HCT116 (cell line): Measurements from ENCODE around the gene TM9SF4. TPM values are rescaled to one million over a fixed set of nuclear protein-coding genes. Genes with fewer than 3 reads are reported as not detected.
"Not testable (repeated sequence)": the region's sequence is repeated elsewhere in the genome, so short reads cannot be mapped to it uniquely, and the experiment has no call there.

ENCODE experiments used
- ATAC-seq: fragments of 200-7000 bp; cut with Tn5 transposase; 2 replicates; pipeline ENCODE4 v1.9.1; 2020; ENCODE audit warnings: mild to moderate bottlenecking, moderate library complexity
- BruUV-seq: library from RNA; stranded (reverse); fragments of 400-500 nt; replicated peaks from 2 replicates; lab custom pipeline; 2021; lab: Mats Ljungman, UMichigan
- CTCF ChIA-PET: fragments of 300-600 bp; sonication (Branson Sonifier 250); formaldehyde crosslinking; loops from one replicate; lab custom pipeline; 2021; ENCODE audit warnings: antibody characterized with exemption; lab: Charles Lee
- POLR2A ChIA-PET: fragments of 300-600, 350-600 bp; sonication (Branson Sonifier 250); formaldehyde crosslinking; loops from one replicate; lab custom pipeline; 2021; ENCODE audit warnings: antibody characterized with exemption; lab: Charles Lee
- RAD21 ChIA-PET, 2 experiments: fragments of 300-600 bp; sonication (Branson Sonifier 250); formaldehyde crosslinking; loops; one replicate each; lab custom pipeline; 2023; ENCODE audit warnings: low total read pairs in 2 of 2; ENCODE audit not compliant: uncharacterized antibody in 2 of 2, unreplicated experiment in 2 of 2, low non-redundant PET in 1 of 2; lab: Charles Lee
- DNase-seq: peaks from one replicate; pipeline ENCODE4 v3.0.0-alpha.2; 2010; ENCODE audit warnings: low read depth, low spot score
- H2AFZ ChIP-seq: fragments of 200-600 bp; shearing (Covaris generic), sonication (generic); 2 replicates; pipeline ENCODE4 v1.6.1; 2017; ENCODE audit warnings: low read depth, mixed run types, mixed read lengths, antibody characterized with exemption, low read length; ENCODE audit not compliant: poor library complexity, severe bottlenecking
- H3K27ac ChIP-seq: 2 replicates; pipeline ENCODE4 v1.5.1; 2012; ENCODE audit warnings: low read depth, low read length
- H3K27me3 ChIP-seq: fragments of 200-600 bp; sonication (generic); 2 replicates; pipeline ENCODE4 v1.6.1; 2016; ENCODE audit warnings: mixed run types, low read length, mixed read lengths; ENCODE audit not compliant: insufficient read depth
- H3K36me3 ChIP-seq, 2 experiments: fragments of 200-500 bp in 1 of 2; fragments of 200-600 bp in 1 of 2; sonication (Bioruptor generic) in 1 of 2; sonication (generic) in 1 of 2; 2 replicates each; pipeline versions ENCODE4 v1.5.1 to v1.6.1; 2014 to 2016; ENCODE audit warnings: low read length in 2 of 2, inconsistent platforms in 1 of 2, mixed read lengths in 1 of 2, mixed run types in 1 of 2; ENCODE audit not compliant: insufficient read depth in 2 of 2, control insufficient read depth in 1 of 2
- H3K4me1 ChIP-seq, 2 experiments: fragments of 200-600 bp in 1 of 2; sonication (generic) in 1 of 2; 2 replicates each; pipeline versions ENCODE4 v1.5.1 to v1.6.1; 2012 to 2017; ENCODE audit warnings: low read length in 2 of 2, inconsistent platforms in 1 of 2, mild to moderate bottlenecking in 1 of 2, mixed read lengths in 1 of 2, mixed run types in 1 of 2, moderate library complexity in 1 of 2; ENCODE audit not compliant: insufficient read depth in 2 of 2, control insufficient read depth in 1 of 2
- H3K4me2 ChIP-seq: fragments of 200-600 bp; sonication (generic); 2 replicates; pipeline ENCODE4 v1.6.1; 2017; ENCODE audit warnings: mixed run types, low read length, mixed read lengths
- H3K4me3 ChIP-seq, 2 experiments: fragments of 200-600 bp in 1 of 2; sonication (generic) in 1 of 2; replicated peaks in 1 of 2; 2 replicates each; pipeline ENCODE4 v1.5.1; 2011 to 2016; ENCODE audit warnings: low read length in 2 of 2, control low read depth in 1 of 2, low read depth in 1 of 2, mild to moderate bottlenecking in 1 of 2, mixed read lengths in 1 of 2, mixed run types in 1 of 2
- H3K79me2 ChIP-seq: fragments of 200-600 bp; sonication (generic); 2 replicates; pipeline ENCODE4 v1.6.1; 2017; ENCODE audit warnings: mild to moderate bottlenecking, mixed run types, low read length, moderate library complexity, mixed read lengths; ENCODE audit not compliant: insufficient read depth
- H3K9ac ChIP-seq: fragments of 200-600 bp; sonication (generic); 2 replicates; pipeline ENCODE4 v1.6.1; 2016; ENCODE audit warnings: low read length, mixed read lengths
- H3K9me2 ChIP-seq: fragments of 200-600 bp; sonication (generic), shearing (Covaris generic); 2 replicates; pipeline ENCODE4 v1.6.1; 2017; ENCODE audit warnings: mixed run types, mild to moderate bottlenecking, moderate library complexity; ENCODE audit not compliant: insufficient read depth
- H3K9me3 ChIP-seq, 2 experiments: fragments of 200-500 bp in 1 of 2; fragments of 200-600 bp in 1 of 2; sonication (Bioruptor generic) in 1 of 2; sonication (generic) in 1 of 2; 2 replicates each; pipeline ENCODE4 v1.6.1; 2014 to 2017; ENCODE audit warnings: low read length in 2 of 2, mixed read lengths in 2 of 2, inconsistent platforms in 1 of 2, low read depth in 1 of 2, mild to moderate bottlenecking in 1 of 2, mixed run types in 1 of 2, moderate library complexity in 1 of 2; ENCODE audit not compliant: control insufficient read depth in 1 of 2, insufficient read depth in 1 of 2
- H4K20me1 ChIP-seq: fragments of 200-600 bp; sonication (generic), shearing (Covaris generic); 2 replicates; pipeline ENCODE4 v1.6.1; 2017; ENCODE audit warnings: mixed run types, mild to moderate bottlenecking, moderate library complexity; ENCODE audit not compliant: insufficient read depth
- EGR1 ChIP-seq: IDR thresholded peaks from 2 replicates; pipeline ENCODE4 v1.6.1; 2012; ENCODE audit warnings: low read depth
- MAX ChIP-seq: IDR thresholded peaks from 2 replicates; pipeline ENCODE4 v1.6.1; 2012
- ZNF274 ChIP-seq: fragments of 200-500 bp; sonication (Bioruptor generic); IDR thresholded peaks from 2 replicates; pipeline ENCODE4 v1.6.1; 2014; ENCODE audit warnings: mild to moderate bottlenecking, low read depth, low read length, inconsistent platforms
- intact Hi-C: fragments of 100-400 bp; cut with micrococcal nuclease; formaldehyde crosslinking; loops from 2 replicates; pipeline ENCODE4 v1.10.0; 2022
- total RNA-seq: library from RNA; stranded (reverse); gene quantifications from one replicate; pipeline ENCODE4 v1.2.1, GENCODE V29; 2021; ENCODE audit not compliant: unreplicated experiment

The TM9SF4 gene
- total RNA-seq, 1 experiment from 2014 or later: 51.2 TPM

- Histone ChIP-seq H3K4me3 (no peak overlapping the region), H3K4me1 (no peaks in the 10 kb centered on the region), H3K36me3 (peaks cover 6 to 7% of the 10 kb centered on the region in 2 experiments; a peak in 2 of 4 replicates), H3K27ac (no peak overlapping the region), H3K9ac (no peak overlapping the region)
- POLR2A ChIA-PET: no interaction called here
- RAD21 ChIA-PET: no interaction called here
- ATAC-seq: no peak
- TF ChIP-seq MAX: no peak
- TF ChIP-seq ZNF274: no peak
- TF ChIP-seq EGR1: no peak
- TF ChIP-seq, all 23 proteins: peak for 0
- H3K27me3 ChIP-seq: no peaks in the 10 kb centered on the region
- CTCF ChIA-PET: no interaction called here
- intact Hi-C loops: no loop called here
- H4K20me1 ChIP-seq: no peaks in the 10 kb centered on the region; the same call in 1 of the 2 replicates
- no TSS peak for BruUV-seq
- no peaks in the 10 kb centered on the region; a peak in 1 of 4 replicates for H3K9me3 ChIP-seq
- H3K4me2 ChIP-seq: no peak overlapping the region
- peaks cover 75% of the 10 kb centered on the region for H3K79me2 ChIP-seq
- no peaks in the 10 kb centered on the region for H3K9me2 ChIP-seq
- no peak overlapping the region for H2AFZ ChIP-seq
- no peak for DNase-seq
Measured at GRCh38 chr20:32119734-32120133, 10.2 kb downstream of the TM9SF4 start.

- ATAC-seq: not testable (repeated sequence)
- H3K79me2 ChIP-seq: peaks cover 73% of the 10 kb centered on the region
Measured at GRCh38 chr20:32121908-32122307, 12.4 kb downstream of the TM9SF4 start.

More at GRCh38 chr20:32121908-32122307, 12.4 kb downstream of the TM9SF4 start:
- POLR2A ChIA-PET, DNase-seq, H3K9me2 ChIP-seq, intact Hi-C loops, CTCF ChIA-PET, H3K9ac ChIP-seq, BruUV-seq, H4K20me1 ChIP-seq, H3K36me3 ChIP-seq, H3K4me1 ChIP-seq, H3K27me3 ChIP-seq, H2AFZ ChIP-seq, H3K4me2 ChIP-seq, RAD21 ChIA-PET, H3K27ac ChIP-seq, H3K4me3 ChIP-seq, H3K9me3 ChIP-seq: not testable (repeated sequence)
